ENCODE measurements around the gene PIGQ.

PIGQ gene

GRCh38 chr16:569445-570254 lies at the start of gene PIGQ:
PIGQ (plus strand) TSS chr16:569968; CDS start chr16:574075, 4,107 bp downstream.
- DNase-seq = no peak

GRCh38 chr16:520847-521246 lies 48.9 kb upstream of the PIGQ start:
- no peak for DNase-seq

- DNase-seq = no peak
These were observed 48.2 kb upstream of the PIGQ start for GRCh38 chr16:521381-522210.

- no peak for DNase-seq
These were observed 47.3 kb upstream of the PIGQ start for GRCh38 chr16:522320-523096.

- DNase-seq = no peak
These were observed 46.5 kb upstream of the PIGQ start for GRCh38 chr16:523097-523741.

GRCh38 chr16:524274-525040 lies 45.3 kb upstream of the PIGQ start:
- no peak for DNase-seq

- no peak for DNase-seq
These were observed 44.6 kb upstream of the PIGQ start for GRCh38 chr16:525123-525519.

- peak; percentile 20 for DNase-seq
These were observed 44.1 kb upstream of the PIGQ start for GRCh38 chr16:525520-526180.

- DNase-seq = peak; percentile 24
These were observed 43.4 kb upstream of the PIGQ start for GRCh38 chr16:526181-527014.

GRCh38 chr16:527015-527903 lies 42.5 kb upstream of the PIGQ start, which contains the start of gene CAPN15:
CAPN15 (plus strand) TSS chr16:527712; CDS start chr16:546839, 19,127 bp downstream.
- DNase-seq = peak; percentile 72

- no peak for DNase-seq
These were observed 41.4 kb upstream of the PIGQ start for GRCh38 chr16:528111-529011.

- no peak for DNase-seq
These were observed 40.7 kb upstream of the PIGQ start for GRCh38 chr16:529012-529575.

- DNase-seq = no peak
These were observed 39.5 kb upstream of the PIGQ start for GRCh38 chr16:530111-530817.

- no peak for DNase-seq
These were observed 38.2 kb upstream of the PIGQ start for GRCh38 chr16:531494-532125.

GRCh38 chr16:533391-534123 lies 36.2 kb upstream of the PIGQ start:
- no peak for DNase-seq

GRCh38 chr16:534135-534534 lies 35.6 kb upstream of the PIGQ start:
- no peak for DNase-seq
